A673 (cell line): ENCODE results near the gene JARID2. TPM values are rescaled to one million over a fixed set of nuclear protein-coding genes. Genes with fewer than 3 reads are reported as not detected.

Experiments
- BruUV-seq: library from RNA; stranded (reverse); fragments of 400-500 nt; replicated peaks from 2 replicates; lab custom pipeline; 2021; lab: Mats Ljungman, UMichigan
- CTCF ChIA-PET: fragments of 300-600 bp; sonication (Branson Sonifier 250); formaldehyde crosslinking; loops from one replicate; lab custom pipeline; 2022; ENCODE audit warnings: antibody characterized with exemption; lab: Charles Lee
- POLR2A ChIA-PET: fragments of 300-600 bp; sonication (Branson Sonifier 250); formaldehyde crosslinking; loops from one replicate; lab custom pipeline; 2022; ENCODE audit warnings: antibody characterized with exemption; ENCODE audit not compliant: low non-redundant PET; lab: Charles Lee
- DNase-seq: peaks from one replicate; pipeline ENCODE4 v3.0.0-alpha.2; 2015; ENCODE audit warnings: low spot score
- H3K27ac ChIP-seq: fragments of 200-600 bp; sonication (generic); 2 replicates; pipeline ENCODE4 v1.5.1; 2016; ENCODE audit warnings: mixed run types, low read depth, mild to moderate bottlenecking, mixed read lengths, antibody characterized with exemption, low read length; ENCODE audit not compliant: poor library complexity, severe bottlenecking
- H3K27me3 ChIP-seq: fragments of 200-600 bp; sonication (generic); replicated peaks from 2 replicates; pipeline ENCODE4 v1.6.1; 2017; ENCODE audit warnings: mixed run types, low read depth, mild to moderate bottlenecking, mixed read lengths, antibody characterized with exemption, low read length; ENCODE audit not compliant: insufficient read depth, poor library complexity
- H3K36me3 ChIP-seq: fragments of 200-600 bp; sonication (generic); 2 replicates; pipeline ENCODE4 v1.6.1; 2016; ENCODE audit warnings: mixed run types, mild to moderate bottlenecking, mixed read lengths, antibody characterized with exemption, low read length; ENCODE audit not compliant: insufficient read depth, poor library complexity, severe bottlenecking
- H3K4me1 ChIP-seq: fragments of 200-600 bp; sonication (generic); 2 replicates; pipeline ENCODE4 v1.6.1; 2017; ENCODE audit warnings: mixed run types, mild to moderate bottlenecking, mixed read lengths, antibody characterized with exemption, low read length; ENCODE audit not compliant: insufficient read depth, poor library complexity, severe bottlenecking
- H3K4me3 ChIP-seq: fragments of 200-600 bp; sonication (generic); 2 replicates; pipeline ENCODE4 v1.5.1; 2016; ENCODE audit warnings: low read depth, mixed run types, mild to moderate bottlenecking, mixed read lengths, low read length; ENCODE audit not compliant: poor library complexity, severe bottlenecking
- H3K9me3 ChIP-seq: fragments of 200-600 bp; sonication (generic); 2 replicates; pipeline ENCODE4 v1.6.1; 2016; ENCODE audit warnings: mixed run types, low read depth, mild to moderate bottlenecking, mixed read lengths, antibody characterized with exemption, low read length; ENCODE audit not compliant: poor library complexity, severe bottlenecking
- CTCF ChIP-seq: fragments of 300-800, 200-600 bp; sonication (generic); conservative IDR thresholded peaks from 2 replicates; pipeline ENCODE4 v1.5.1; 2017; ENCODE audit warnings: low read depth, mild to moderate bottlenecking, antibody characterized with exemption, low read length, moderate library complexity, mixed read lengths
- EZH2 ChIP-seq: fragments of 200-600 bp; sonication (generic); IDR thresholded peaks from 2 replicates; pipeline ENCODE4 v1.6.1; 2017; ENCODE audit warnings: borderline replicate concordance, low read depth, mild to moderate bottlenecking, mixed read lengths, antibody characterized with exemption, low read length; ENCODE audit not compliant: poor library complexity, severe bottlenecking
- intact Hi-C: fragments of 100-400 bp; cut with micrococcal nuclease; formaldehyde crosslinking; loops from one replicate; pipeline ENCODE4 v1.10.0; 2022; ENCODE audit not compliant: unreplicated experiment
- total RNA-seq: library from RNA; stranded (reverse); gene quantifications from 2 replicates; pipeline ENCODE4 v1.2.3, GENCODE V29; 2021

The JARID2 gene
- total RNA-seq, 1 experiment from 2014 or later: 29.4 TPM

GRCh38 chr6:15361197-15361596 is 115.3 kb downstream of the JARID2 start:
- POLR2A ChIA-PET: no interaction called here
- TF ChIP-seq EZH2 (no peak), CTCF (no peak)
- intact Hi-C loops: no loop called here
- CTCF ChIA-PET: no interaction called here
- DNase-seq: no peak
- Histone ChIP-seq H3K27ac (no peak overlapping the region), H3K9me3 (no peaks in the 10 kb centered on the region), H3K36me3 (no peaks in the 10 kb centered on the region), H3K4me1 (peaks cover 60% of the 10 kb centered on the region), H3K27me3 (no peaks in the 10 kb centered on the region), H3K4me3 (no peak overlapping the region)
- BruUV-seq: no TSS peak

- Histone ChIP-seq H3K27ac (no peak overlapping the region), H3K4me3 (no peak overlapping the region), H3K36me3 (no peaks in the 10 kb centered on the region), H3K4me1 (peaks cover 59% of the 10 kb centered on the region), H3K9me3 (no peaks in the 10 kb centered on the region), H3K27me3 (no peaks in the 10 kb centered on the region)
- no peak for TF ChIP-seq EZH2
- TF ChIP-seq CTCF: no peak
- ChIA-PET POLR2A (no interaction called here), CTCF (no interaction called here)
- BruUV-seq: no TSS peak
- no peak for DNase-seq
- intact Hi-C loops: no loop called here
Observed at GRCh38 chr6:15362274-15363160, 116.6 kb downstream of the JARID2 start.

GRCh38 chr6:15363164-15363522 is 117.3 kb downstream of the JARID2 start:
- Histone ChIP-seq H3K4me1 (peaks cover 59% of the 10 kb centered on the region), H3K4me3 (no peak overlapping the region), H3K9me3 (no peaks in the 10 kb centered on the region), H3K27ac (no peak overlapping the region), H3K27me3 (no peaks in the 10 kb centered on the region), H3K36me3 (no peaks in the 10 kb centered on the region)
- ChIA-PET CTCF (no interaction called here), POLR2A (no interaction called here)
- BruUV-seq: no TSS peak
- TF ChIP-seq EZH2: no peak
- no peak for TF ChIP-seq CTCF
- no peak for DNase-seq
- intact Hi-C loops: no loop called here
